ENCODE data around the gene RASGRP2. TPM values are rescaled to one million over a fixed set of nuclear protein-coding genes. Genes with fewer than 3 reads are reported as not detected.

The RASGRP2 gene
- total RNA-seq, 4 donors from 2014 or later = 32.8 to 72.8 (median 34.9) TPM

DNA sequence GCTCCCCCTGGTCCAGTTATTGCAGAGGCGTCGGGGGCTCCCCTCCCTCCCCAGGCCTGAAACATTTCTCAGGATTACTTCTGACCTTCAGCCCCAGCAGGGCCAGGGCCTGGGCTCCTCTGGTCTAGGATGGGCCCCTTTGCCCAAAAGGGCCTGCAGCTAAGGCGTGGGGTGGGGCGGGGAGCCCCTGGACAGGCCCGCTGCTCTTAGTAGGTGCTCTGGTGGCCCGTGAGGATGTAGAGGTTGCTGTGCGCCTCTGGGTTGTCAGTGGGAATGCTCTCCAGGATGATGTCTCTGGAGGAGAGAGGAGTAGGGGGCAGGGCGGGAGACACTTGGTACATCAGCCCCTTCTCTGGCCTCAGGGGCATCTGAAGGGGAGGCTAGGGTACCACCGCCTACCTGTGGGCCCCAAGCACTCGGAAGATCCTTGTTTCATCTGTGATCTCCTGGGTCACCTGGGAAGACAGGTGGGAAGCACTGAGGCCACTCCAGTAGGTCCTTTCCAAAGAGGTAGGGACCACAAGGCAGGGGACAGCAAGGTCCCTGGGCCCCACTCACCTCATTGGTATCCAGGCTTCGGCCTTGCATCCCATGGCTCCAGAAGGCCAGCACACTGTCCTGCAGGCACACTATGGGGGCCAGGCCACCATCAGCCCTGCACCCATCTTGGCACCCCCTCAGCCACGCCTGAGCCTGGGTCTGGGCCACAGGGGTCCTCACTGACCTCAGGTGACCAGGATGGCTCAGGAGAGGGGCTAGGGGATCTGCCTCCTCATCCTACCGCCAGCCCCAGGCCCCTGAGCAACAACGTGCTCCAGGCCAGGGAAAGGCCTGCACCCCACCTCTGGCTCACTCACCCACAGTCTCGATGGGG lies 45.6 kb upstream of the RASGRP2 start:
- intact Hi-C loops (cut with DNase I) = loop anchor here (10.0 kb wide), 1 partner anchor 105 kb away; no protein-coding TSS in a partner anchor
- no peak for TF ChIP-seq EP300 (IDR thresholded peaks at IDR 0.05)
- TF ChIP-seq, protein P1, sequence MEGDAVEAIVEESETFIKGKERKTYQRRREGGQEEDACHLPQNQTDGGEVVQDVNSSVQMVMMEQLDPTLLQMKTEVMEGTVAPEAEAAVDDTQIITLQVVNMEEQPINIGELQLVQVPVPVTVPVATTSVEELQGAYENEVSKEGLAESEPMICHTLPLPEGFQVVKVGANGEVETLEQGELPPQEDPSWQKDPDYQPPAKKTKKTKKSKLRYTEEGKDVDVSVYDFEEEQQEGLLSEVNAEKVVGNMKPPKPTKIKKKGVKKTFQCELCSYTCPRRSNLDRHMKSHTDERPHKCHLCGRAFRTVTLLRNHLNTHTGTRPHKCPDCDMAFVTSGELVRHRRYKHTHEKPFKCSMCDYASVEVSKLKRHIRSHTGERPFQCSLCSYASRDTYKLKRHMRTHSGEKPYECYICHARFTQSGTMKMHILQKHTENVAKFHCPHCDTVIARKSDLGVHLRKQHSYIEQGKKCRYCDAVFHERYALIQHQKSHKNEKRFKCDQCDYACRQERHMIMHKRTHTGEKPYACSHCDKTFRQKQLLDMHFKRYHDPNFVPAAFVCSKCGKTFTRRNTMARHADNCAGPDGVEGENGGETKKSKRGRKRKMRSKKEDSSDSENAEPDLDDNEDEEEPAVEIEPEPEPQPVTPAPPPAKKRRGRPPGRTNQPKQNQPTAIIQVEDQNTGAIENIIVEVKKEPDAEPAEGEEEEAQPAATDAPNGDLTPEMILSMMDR (IDR thresholded peaks at IDR 0.05) = no peak
- TF ChIP-seq POLR2A (IDR thresholded peaks at IDR 0.05; ENCODE audit: low read depth) = no peak
- TF ChIP-seq POLR2AphosphoS5 (IDR thresholded peaks at IDR 0.05) = no peak
- DNase-seq (ENCODE audit: extremely low spot score) = no peak
- no peak overlapping the region for H3K4me3 ChIP-seq
- peaks cover 0 to 12% (median 8%) of the 10 kb centered on the region in 4 donors for H3K4me1 ChIP-seq
- peaks cover 4 to 57% (median 38%) of the 10 kb centered on the region in 4 donors for H3K36me3 ChIP-seq
- no peak overlapping the region for H3K27ac ChIP-seq (replicated peaks in 1 of 4)
- H3K27me3 ChIP-seq = no peaks in the 10 kb centered on the region
- H3K9me3 ChIP-seq = no peaks in the 10 kb centered on the region
- WGBS = 95% methylated on average over 14 of the region's 15 CpGs

DNA sequence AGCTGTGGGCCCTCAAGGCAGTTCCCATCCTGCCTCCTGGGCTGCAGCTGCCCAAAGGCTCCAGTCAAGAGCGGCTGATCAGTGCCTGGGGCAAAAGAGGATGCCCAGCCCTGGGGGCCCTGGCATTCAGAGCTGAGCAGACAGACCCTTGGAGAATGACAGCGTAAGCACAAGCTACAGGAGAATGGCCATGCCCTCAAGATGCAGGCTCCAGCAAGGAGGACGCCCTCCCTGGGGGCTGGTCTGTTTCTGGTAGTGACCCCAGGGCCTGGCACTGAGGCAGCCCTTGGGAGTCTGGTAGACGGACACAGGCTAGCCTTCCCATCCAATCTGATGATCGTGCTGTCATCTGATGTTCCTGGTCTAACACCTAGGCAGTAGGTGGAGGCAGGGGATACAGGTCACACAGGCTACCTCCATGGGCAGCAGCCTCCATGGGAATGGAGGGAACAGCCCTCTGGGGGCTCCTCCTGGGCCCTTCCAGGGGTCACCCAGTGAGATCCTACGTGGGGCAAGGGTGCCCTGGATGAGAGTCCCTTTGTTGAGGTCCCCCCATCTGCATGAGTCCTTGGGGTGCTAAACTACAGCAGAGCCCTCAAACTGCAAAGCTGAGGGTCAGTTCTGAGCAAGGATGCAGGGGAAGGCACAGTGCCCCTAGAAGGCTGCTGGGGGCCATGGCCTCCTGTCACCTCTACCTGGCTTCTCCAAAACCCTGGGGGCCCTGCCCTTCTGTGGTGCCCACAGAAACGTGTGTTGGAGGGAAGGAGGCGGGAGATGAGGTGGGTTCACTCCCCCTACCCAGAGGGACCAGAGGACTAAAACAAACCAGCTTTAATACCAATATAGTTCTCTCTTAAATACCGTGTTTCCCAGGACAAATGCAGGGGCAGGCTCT lies 44.6 kb upstream of the RASGRP2 start:
- Histone ChIP-seq H3K27ac (replicated peaks in 1 of 4) (peak overlapping the region in 2 of 4 donors; percentile 36), H3K4me1 (peaks cover 0 to 12% (median 6%) of the 10 kb centered on the region in 4 donors), H3K36me3 (peaks cover 4 to 54% (median 37%) of the 10 kb centered on the region in 4 donors), H3K27me3 (no peaks in the 10 kb centered on the region), H3K9me3 (no peaks in the 10 kb centered on the region), H3K4me3 (no peak overlapping the region)
- no peak for DNase-seq (ENCODE audit: extremely low spot score)
- intact Hi-C loops (cut with DNase I) = loop anchor here (10.0 kb wide), 1 partner anchor 106 kb away; no protein-coding TSS in a partner anchor
- 85% methylated on average over 7 of the region's 9 CpGs for WGBS
- TF ChIP-seq POLR2A (IDR thresholded peaks at IDR 0.05; ENCODE audit: low read depth) (no peak), POLR2AphosphoS5 (IDR thresholded peaks at IDR 0.05) (no peak), EP300 (IDR thresholded peaks at IDR 0.05) (no peak)
- TF ChIP-seq, protein P1 (IDR thresholded peaks at IDR 0.05) = no peak

DNA sequence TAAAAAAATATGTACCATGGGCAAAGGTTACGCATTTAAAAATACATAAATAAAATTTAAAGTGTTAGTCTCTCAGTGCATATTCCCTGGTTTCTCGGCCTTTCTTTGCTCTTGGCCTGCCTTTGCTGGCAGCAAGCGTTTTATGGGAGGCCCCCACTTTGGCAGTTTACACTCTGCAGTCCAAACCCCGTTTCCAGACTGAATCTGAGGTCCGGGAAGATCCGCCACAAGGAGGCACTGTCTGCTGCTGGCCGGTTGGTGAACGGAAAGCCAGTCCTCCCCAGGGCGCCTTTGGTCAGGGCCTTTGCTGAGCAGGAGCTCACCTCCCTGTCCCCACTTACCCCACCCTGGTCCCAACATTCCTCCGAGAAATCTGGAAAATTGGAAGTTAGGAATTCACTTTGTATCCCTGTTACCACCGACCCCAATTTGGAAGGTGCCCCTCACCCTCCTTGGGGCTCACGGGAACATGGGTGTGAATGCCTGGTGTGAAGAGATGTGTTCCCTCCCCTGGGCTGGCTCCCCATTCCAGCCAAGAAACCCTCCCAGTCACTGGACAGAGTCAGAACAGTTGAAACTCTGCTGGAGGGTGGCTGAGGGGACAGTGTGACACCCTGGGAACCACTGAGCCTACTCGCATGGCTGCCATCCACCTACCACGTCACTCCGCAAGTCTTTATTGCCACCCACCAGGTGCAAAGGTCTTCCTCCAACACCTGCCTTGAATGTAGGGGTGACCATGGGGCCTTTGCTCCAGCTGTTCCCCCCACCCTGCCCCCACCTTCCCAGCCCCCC lies 43.8 kb upstream of the RASGRP2 start:
- DNase-seq (ENCODE audit: extremely low spot score) = peak; percentile 91

More for the DNA sequence above, 43.8 kb upstream of the RASGRP2 start:
- WGBS = 61% methylated on average over 9 of the region's 15 CpGs
- TF ChIP-seq EP300 (IDR thresholded peaks at IDR 0.05) = no peak
- TF ChIP-seq POLR2AphosphoS5 (IDR thresholded peaks at IDR 0.05) = peak in 1 of 2 donors; percentile 30
- TF ChIP-seq, protein P1 (IDR thresholded peaks at IDR 0.05) = peak; percentile 57 to 78 (median 65)
- TF ChIP-seq POLR2A (IDR thresholded peaks at IDR 0.05; ENCODE audit: low read depth) = no peak
- H3K27ac ChIP-seq (replicated peaks in 1 of 4) = peak overlapping the region in 2 of 4 donors; percentile 36
- H3K36me3 ChIP-seq = peaks cover 4 to 47% (median 37%) of the 10 kb centered on the region in 4 donors
- intact Hi-C loops (cut with DNase I) = loop anchor here (10.0 kb wide), 1 partner anchor 107 kb away; no protein-coding TSS in a partner anchor
- H3K4me3 ChIP-seq = no peak overlapping the region
- H3K27me3 ChIP-seq = no peaks in the 10 kb centered on the region
- no peaks in the 10 kb centered on the region for H3K9me3 ChIP-seq
- H3K4me1 ChIP-seq = peaks cover 0 to 12% (median 3%) of the 10 kb centered on the region in 4 donors

Measured in esophagus muscularis mucosa (tissue), 4 donors.